ENCODE data around the gene SLC25A21.

- TF ChIP-seq EP300 (IDR thresholded peaks at IDR 0.05) (no peak), POLR2A (IDR thresholded peaks at IDR 0.05; ENCODE audit: low read depth) (no peak)
These were observed 315.3 kb downstream of the SLC25A21 start for GRCh38 chr14:36857136-36857535.
